ENCODE results near the gene CAMK2D.
A peak's percentile ranks its signal among the peaks of the same experiment; 100 is the strongest.

The CAMK2D gene

DNA sequence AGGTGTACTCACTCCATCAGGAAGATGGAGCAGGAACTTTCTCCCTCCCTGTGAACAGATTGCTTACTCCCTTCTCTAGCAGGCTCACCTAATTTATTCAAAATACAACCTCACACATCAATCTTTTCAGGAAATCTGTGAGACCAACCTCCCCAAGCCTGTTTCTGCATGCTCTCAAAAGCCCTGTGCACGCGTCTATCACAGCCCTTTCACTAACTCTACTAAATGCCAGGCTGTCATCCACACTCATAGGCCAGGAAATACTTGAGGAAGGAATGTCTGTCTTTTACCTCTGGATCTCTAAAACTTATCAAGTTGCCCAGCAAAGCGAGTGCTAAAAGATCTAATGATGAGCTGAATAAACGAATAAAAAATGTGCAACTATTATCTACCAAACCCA, 11.2 kb downstream of the CAMK2D start:
- Histone ChIP-seq H3K79me2 (ENCODE audit: control insufficient read depth, insufficient read depth, low read length, unreplicated experiment) (peaks cover 53% of the 10 kb centered on the region), H3K36me3 (ENCODE audit: insufficient read depth, low read length) (peaks cover 38% of the 10 kb centered on the region), H3K27me3 (ENCODE audit: insufficient read depth, low read length) (no peaks in the 10 kb centered on the region), H3K4me1 (ENCODE audit: control insufficient read depth, insufficient read depth, low read length, unreplicated experiment) (peaks cover 1% of the 10 kb centered on the region), H2AFZ (ENCODE audit: low read length, unreplicated experiment) (no peak overlapping the region), H3K4me3 (ENCODE audit: low read depth, low read length) (no peak overlapping the region), H3K27ac (ENCODE audit: low read depth, low read length) (no peak overlapping the region)

DNA sequence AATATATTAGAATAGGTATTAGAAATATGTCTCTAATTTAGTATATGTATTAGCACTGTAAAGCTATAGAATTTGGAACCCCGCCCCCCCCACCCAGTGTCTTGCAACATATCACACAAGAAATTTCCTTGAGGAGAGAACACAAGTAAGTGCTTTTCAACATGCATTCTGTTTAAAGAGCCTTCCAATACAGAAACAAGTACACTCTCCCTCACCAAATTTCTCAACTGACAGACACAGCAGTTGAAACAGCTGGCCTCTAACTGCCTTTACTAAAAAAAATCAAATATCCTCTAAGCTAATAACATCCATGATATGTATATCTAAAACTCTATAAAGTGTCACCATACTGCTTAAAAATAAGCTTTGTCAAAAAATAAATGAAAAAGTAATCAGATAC, 12.4 kb downstream of the CAMK2D start:
- Histone ChIP-seq H3K36me3 (ENCODE audit: insufficient read depth, low read length) (peaks cover 38% of the 10 kb centered on the region), H3K27ac (ENCODE audit: low read depth, low read length) (no peak overlapping the region), H3K4me3 (ENCODE audit: low read depth, low read length) (no peak overlapping the region), H3K4me1 (ENCODE audit: control insufficient read depth, insufficient read depth, low read length, unreplicated experiment) (peaks cover 3% of the 10 kb centered on the region), H3K79me2 (ENCODE audit: control insufficient read depth, insufficient read depth, low read length, unreplicated experiment) (peaks cover 53% of the 10 kb centered on the region), H2AFZ (ENCODE audit: low read length, unreplicated experiment) (no peak overlapping the region), H3K27me3 (ENCODE audit: insufficient read depth, low read length) (no peaks in the 10 kb centered on the region)

- no peaks in the 10 kb centered on the region for H3K27me3 ChIP-seq (ENCODE audit: insufficient read depth, low read length)
- no peak overlapping the region for H3K27ac ChIP-seq (ENCODE audit: low read depth, low read length)
- no peak overlapping the region for H2AFZ ChIP-seq (ENCODE audit: low read length, unreplicated experiment)
- no peak overlapping the region for H3K4me3 ChIP-seq (ENCODE audit: low read depth, low read length)
- H3K4me1 ChIP-seq (ENCODE audit: control insufficient read depth, insufficient read depth, low read length, unreplicated experiment) = peaks cover 9% of the 10 kb centered on the region
- H3K79me2 ChIP-seq (ENCODE audit: control insufficient read depth, insufficient read depth, low read length, unreplicated experiment) = peaks cover 55% of the 10 kb centered on the region
- H3K36me3 ChIP-seq (ENCODE audit: insufficient read depth, low read length) = peaks cover 38% of the 10 kb centered on the region
Measured at GRCh38 chr4:113747949-113748348, 13.6 kb downstream of the CAMK2D start.

DNA sequence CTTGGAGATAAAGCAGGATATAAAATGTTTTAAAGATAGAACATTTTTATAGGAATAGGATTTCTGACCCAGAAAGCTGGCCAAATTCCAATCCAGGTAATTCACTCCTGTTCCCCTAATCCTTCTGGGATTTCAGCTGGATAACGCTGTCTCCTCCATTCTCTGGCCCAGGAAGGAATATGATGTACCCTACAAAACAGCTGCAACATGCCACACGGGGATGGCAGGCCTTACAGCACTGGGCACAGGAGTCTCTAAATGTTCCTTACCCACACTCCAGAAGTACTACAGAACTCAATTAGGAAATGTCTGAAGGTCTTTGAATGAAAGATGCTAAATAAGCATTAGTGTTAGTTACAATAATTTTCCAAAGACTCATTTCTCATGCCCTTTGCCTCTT, 15.8 kb downstream of the CAMK2D start:
- H3K4me1 ChIP-seq (ENCODE audit: control insufficient read depth, insufficient read depth, low read length, unreplicated experiment) = peaks cover 9% of the 10 kb centered on the region
- H3K79me2 ChIP-seq (ENCODE audit: control insufficient read depth, insufficient read depth, low read length, unreplicated experiment) = peaks cover 59% of the 10 kb centered on the region
- H3K36me3 ChIP-seq (ENCODE audit: insufficient read depth, low read length) = peaks cover 29% of the 10 kb centered on the region
- H2AFZ ChIP-seq (ENCODE audit: low read length, unreplicated experiment) = no peak overlapping the region
- no peaks in the 10 kb centered on the region for H3K27me3 ChIP-seq (ENCODE audit: insufficient read depth, low read length)
- H3K4me3 ChIP-seq (ENCODE audit: low read depth, low read length) = no peak overlapping the region
- no peak overlapping the region for H3K27ac ChIP-seq (ENCODE audit: low read depth, low read length)

GRCh38 chr4:113744667-113745240, 16.8 kb downstream of the CAMK2D start:
- Histone ChIP-seq H2AFZ (ENCODE audit: low read length, unreplicated experiment) (no peak overlapping the region), H3K79me2 (ENCODE audit: control insufficient read depth, insufficient read depth, low read length, unreplicated experiment) (peaks cover 58% of the 10 kb centered on the region), H3K36me3 (ENCODE audit: insufficient read depth, low read length) (peaks cover 23% of the 10 kb centered on the region)

DNA sequence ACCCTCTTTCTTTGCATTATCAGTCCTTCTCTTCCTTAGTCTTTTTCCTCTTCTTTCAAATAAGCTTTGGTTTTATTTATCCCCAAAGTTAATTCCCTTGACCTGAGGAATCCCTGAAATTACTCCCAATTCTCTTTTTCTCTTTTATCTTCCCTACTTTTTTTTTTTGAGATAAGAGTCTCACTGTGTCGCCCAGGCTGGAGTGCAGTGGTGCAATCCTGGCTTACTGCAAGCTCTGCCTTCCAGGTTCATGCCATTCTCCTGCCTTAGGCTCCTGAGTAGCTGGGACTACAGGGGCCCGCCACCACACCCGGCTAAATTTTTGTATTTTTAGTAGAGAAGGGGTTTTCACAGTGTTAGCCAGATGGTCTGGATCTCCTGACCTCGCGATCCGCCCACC, 17.8 kb downstream of the CAMK2D start:
- peaks cover 21% of the 10 kb centered on the region for H3K4me1 ChIP-seq (ENCODE audit: control insufficient read depth, insufficient read depth, low read length, unreplicated experiment)
- H3K36me3 ChIP-seq (ENCODE audit: insufficient read depth, low read length) = peaks cover 22% of the 10 kb centered on the region
- no peak overlapping the region for H2AFZ ChIP-seq (ENCODE audit: low read length, unreplicated experiment)
- H3K79me2 ChIP-seq (ENCODE audit: control insufficient read depth, insufficient read depth, low read length, unreplicated experiment) = peaks cover 66% of the 10 kb centered on the region
- no peaks in the 10 kb centered on the region for H3K27me3 ChIP-seq (ENCODE audit: insufficient read depth, low read length)
- H3K4me3 ChIP-seq (ENCODE audit: low read depth, low read length) = no peak overlapping the region
- no peak overlapping the region for H3K27ac ChIP-seq (ENCODE audit: low read depth, low read length)

More at GRCh38 chr4:113744667-113745240, 16.8 kb downstream of the CAMK2D start:
- Histone ChIP-seq H3K27ac (ENCODE audit: low read depth, low read length) (no peak overlapping the region), H3K4me3 (ENCODE audit: low read depth, low read length) (no peak overlapping the region), H3K27me3 (ENCODE audit: insufficient read depth, low read length) (no peaks in the 10 kb centered on the region), H3K4me1 (ENCODE audit: control insufficient read depth, insufficient read depth, low read length, unreplicated experiment) (peaks cover 10% of the 10 kb centered on the region)

DNA sequence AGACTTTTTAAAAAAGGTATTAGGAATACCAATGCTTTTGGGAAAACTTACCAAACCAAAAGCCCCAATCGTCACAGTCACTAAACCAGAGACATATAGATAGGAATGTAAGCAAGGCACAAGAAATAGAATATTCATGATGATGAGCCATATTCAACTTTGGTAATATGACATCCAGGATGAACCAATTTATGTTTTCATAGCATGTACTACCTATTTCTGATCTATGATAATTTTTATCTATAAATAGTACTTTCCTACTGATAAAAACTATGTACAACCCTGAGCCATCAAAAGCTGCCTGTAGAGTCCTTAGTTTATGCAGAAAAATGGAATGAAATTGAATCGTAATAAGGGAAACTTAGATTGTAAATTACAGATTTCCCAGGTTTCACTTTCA, 18.9 kb downstream of the CAMK2D start:
- peaks cover 15% of the 10 kb centered on the region for H3K36me3 ChIP-seq (ENCODE audit: insufficient read depth, low read length)
- 0 out of 2 replicates have a peak overlapping the region, but pooled peaks have one; percentile 0 for H3K4me3 ChIP-seq (ENCODE audit: low read depth, low read length)
- peaks cover 59% of the 10 kb centered on the region for H3K79me2 ChIP-seq (ENCODE audit: control insufficient read depth, insufficient read depth, low read length, unreplicated experiment)
- no peaks in the 10 kb centered on the region for H3K27me3 ChIP-seq (ENCODE audit: insufficient read depth, low read length)
- no peak overlapping the region for H2AFZ ChIP-seq (ENCODE audit: low read length, unreplicated experiment)
- H3K27ac ChIP-seq (ENCODE audit: low read depth, low read length) = no peak overlapping the region
- H3K4me1 ChIP-seq (ENCODE audit: control insufficient read depth, insufficient read depth, low read length, unreplicated experiment) = peaks cover 28% of the 10 kb centered on the region

DNA sequence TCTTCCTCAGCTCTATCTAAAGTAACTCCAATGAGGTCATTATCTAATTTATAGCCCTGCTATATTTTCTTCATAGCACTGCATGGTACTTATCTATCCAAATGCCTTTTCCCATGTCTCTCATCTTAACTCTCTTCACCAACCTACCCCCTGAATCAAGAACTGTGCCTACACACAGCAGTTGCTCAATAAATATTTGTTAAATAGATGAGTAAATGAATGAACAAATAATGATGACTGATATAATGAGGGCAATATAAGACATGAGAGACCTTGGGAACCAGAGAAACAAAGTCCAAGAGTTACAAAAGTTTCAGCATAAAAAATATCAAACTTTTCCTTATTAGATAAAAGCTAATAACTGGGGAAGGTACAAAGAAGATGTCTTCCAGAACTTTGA, 19.6 kb downstream of the CAMK2D start:
- Histone ChIP-seq H3K4me3 (ENCODE audit: low read depth, low read length) (no peak overlapping the region), H3K36me3 (ENCODE audit: insufficient read depth, low read length) (peaks cover 13% of the 10 kb centered on the region), H3K79me2 (ENCODE audit: control insufficient read depth, insufficient read depth, low read length, unreplicated experiment) (peaks cover 59% of the 10 kb centered on the region), H3K27me3 (ENCODE audit: insufficient read depth, low read length) (no peaks in the 10 kb centered on the region), H2AFZ (ENCODE audit: low read length, unreplicated experiment) (no peak overlapping the region), H3K4me1 (ENCODE audit: control insufficient read depth, insufficient read depth, low read length, unreplicated experiment) (peaks cover 28% of the 10 kb centered on the region), H3K27ac (ENCODE audit: low read depth, low read length) (no peak overlapping the region)

- H3K27me3 ChIP-seq (ENCODE audit: insufficient read depth, low read length) = no peaks in the 10 kb centered on the region
- H2AFZ ChIP-seq (ENCODE audit: low read length, unreplicated experiment) = no peak overlapping the region
- H3K36me3 ChIP-seq (ENCODE audit: insufficient read depth, low read length) = peaks cover 18% of the 10 kb centered on the region
- H3K79me2 ChIP-seq (ENCODE audit: control insufficient read depth, insufficient read depth, low read length, unreplicated experiment) = peaks cover 67% of the 10 kb centered on the region
- H3K27ac ChIP-seq (ENCODE audit: low read depth, low read length) = no peak overlapping the region
- H3K4me1 ChIP-seq (ENCODE audit: control insufficient read depth, insufficient read depth, low read length, unreplicated experiment) = peaks cover 28% of the 10 kb centered on the region
- H3K4me3 ChIP-seq (ENCODE audit: low read depth, low read length) = no peak overlapping the region
Measured at GRCh38 chr4:113740857-113741379, 20.6 kb downstream of the CAMK2D start.

GRCh38 chr4:113739197-113739596, 22.3 kb downstream of the CAMK2D start:
- H3K79me2 ChIP-seq (ENCODE audit: control insufficient read depth, insufficient read depth, low read length, unreplicated experiment) = peaks cover 67% of the 10 kb centered on the region
- H3K4me1 ChIP-seq (ENCODE audit: control insufficient read depth, insufficient read depth, low read length, unreplicated experiment) = peaks cover 28% of the 10 kb centered on the region
- H3K27me3 ChIP-seq (ENCODE audit: insufficient read depth, low read length) = no peaks in the 10 kb centered on the region
- peaks cover 26% of the 10 kb centered on the region for H3K36me3 ChIP-seq (ENCODE audit: insufficient read depth, low read length)
- H2AFZ ChIP-seq (ENCODE audit: low read length, unreplicated experiment) = no peak overlapping the region
- H3K27ac ChIP-seq (ENCODE audit: low read depth, low read length) = peak overlapping the region; percentile 35; the same call in 1 of the 2 replicates
- H3K4me3 ChIP-seq (ENCODE audit: low read depth, low read length) = no peak overlapping the region

GRCh38 chr4:113738251-113738650, 23.3 kb downstream of the CAMK2D start:
- Histone ChIP-seq H2AFZ (ENCODE audit: low read length, unreplicated experiment) (no peak overlapping the region), H3K27me3 (ENCODE audit: insufficient read depth, low read length) (no peaks in the 10 kb centered on the region), H3K4me1 (ENCODE audit: control insufficient read depth, insufficient read depth, low read length, unreplicated experiment) (peaks cover 35% of the 10 kb centered on the region), H3K4me3 (ENCODE audit: low read depth, low read length) (no peak overlapping the region), H3K36me3 (ENCODE audit: insufficient read depth, low read length) (peaks cover 26% of the 10 kb centered on the region), H3K79me2 (ENCODE audit: control insufficient read depth, insufficient read depth, low read length, unreplicated experiment) (peaks cover 69% of the 10 kb centered on the region), H3K27ac (ENCODE audit: low read depth, low read length) (peak overlapping the region; percentile 6; the same call in 1 of the 2 replicates)

Measured in ACC112 (cell line).